Left cardiac atrium (tissue), 4 donors: ENCODE data around the gene TRA2B. TPM values are rescaled to one million over a fixed set of nuclear protein-coding genes. Genes with fewer than 3 reads are reported as not detected.

Experiments
- ATAC-seq, 2 donors: fragments of 200-7000 bp; cut with Tn5 transposase; one replicate each; pipeline ENCODE4 v1.9.1; 2020; ENCODE audit warnings: mild to moderate bottlenecking in 2 of 2, moderate library complexity in 2 of 2
- DNase-seq: peaks from one replicate; pipeline ENCODE4 v3.0.0-alpha.2; 2020
- intact Hi-C, 2 donors: fragments of 100-400 bp; cut with DNase I; formaldehyde crosslinking; loops; one replicate each; pipeline versions ENCODE4 v1.14.1 to v1.15.1; 2022 to 2023
- total RNA-seq, 2 donors: library from RNA; stranded (reverse); fragmentation: NEBNext Ultra II Directional; extraction: Animal tissue kit (Norgen Biotek cat#: 25700); gene quantifications; one replicate each; pipeline ENCODE4 v1.2.1, GENCODE V29; 2021
- donor health status: DM: no; HTN: yes; CAD: no.
- donor health status: DM: no; HTN: yes; CAD: no; lungs with severe emphysema.
- donor health status: DM: yes; HTN: yes; CAD: no.
- donor health status: Dilated cardiomyopathy.

Gene TRA2B
- total RNA-seq, 2 donors from 2014 or later = 56.3 to 71.8 TPM

GRCh38 chr3:185959609-185960521 is 22.1 kb upstream of the TRA2B start:
- ATAC-seq (peak; percentile 57 to 61), DNase-seq (no peak)
- intact Hi-C loops = no loop called here

DNA sequence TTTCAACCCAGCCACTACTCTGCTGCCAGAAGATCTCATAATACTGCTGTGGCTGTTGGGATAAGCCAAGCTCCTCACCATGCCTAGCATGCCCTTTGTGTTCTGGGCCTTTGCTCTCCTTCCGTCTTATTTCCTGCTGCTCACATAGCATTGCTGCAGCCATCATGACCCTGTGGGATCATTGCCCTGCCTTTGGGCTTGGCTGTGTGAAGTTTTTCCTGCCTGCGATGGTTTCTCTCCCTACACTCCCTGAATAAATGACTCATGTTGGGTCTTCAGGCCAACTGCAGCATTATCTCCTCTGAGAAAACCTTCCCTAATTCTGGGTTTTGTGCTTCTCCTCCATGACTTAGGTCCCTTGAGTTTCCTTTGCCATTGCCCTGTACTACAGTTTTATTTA is 20.8 kb upstream of the TRA2B start:
- intact Hi-C loops = no loop called here
- ATAC-seq (peak in 1 of 2 donors; percentile 26), DNase-seq (no peak)

- intact Hi-C loops = no loop called here
- ATAC-seq (no peak), DNase-seq (no peak)
These were observed 18.4 kb upstream of the TRA2B start for GRCh38 chr3:185956244-185956643.

DNA sequence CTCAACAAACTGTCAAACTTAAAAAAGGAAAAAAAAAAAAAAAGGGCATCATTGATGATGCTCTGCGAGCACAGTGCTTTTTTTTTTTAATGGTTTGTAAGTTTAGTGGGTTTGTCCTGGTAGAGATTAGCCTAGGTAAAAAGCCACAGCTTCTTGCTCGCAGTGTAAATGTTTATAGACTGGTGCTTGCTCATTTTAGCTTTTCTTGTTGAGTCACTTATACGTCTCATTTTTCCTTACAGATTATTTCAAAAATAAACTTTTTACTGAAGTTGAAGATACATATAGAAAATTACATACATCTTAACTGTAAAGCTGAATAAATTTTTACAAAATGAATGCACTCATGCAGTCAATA is 16.5 kb upstream of the TRA2B start:
- ATAC-seq = no peak
- intact Hi-C loops = no loop called here
- no peak for DNase-seq

- no peak for ATAC-seq
- intact Hi-C loops = no loop called here
- no peak for DNase-seq
These were observed 12.9 kb upstream of the TRA2B start for GRCh38 chr3:185950728-185951127.

DNA sequence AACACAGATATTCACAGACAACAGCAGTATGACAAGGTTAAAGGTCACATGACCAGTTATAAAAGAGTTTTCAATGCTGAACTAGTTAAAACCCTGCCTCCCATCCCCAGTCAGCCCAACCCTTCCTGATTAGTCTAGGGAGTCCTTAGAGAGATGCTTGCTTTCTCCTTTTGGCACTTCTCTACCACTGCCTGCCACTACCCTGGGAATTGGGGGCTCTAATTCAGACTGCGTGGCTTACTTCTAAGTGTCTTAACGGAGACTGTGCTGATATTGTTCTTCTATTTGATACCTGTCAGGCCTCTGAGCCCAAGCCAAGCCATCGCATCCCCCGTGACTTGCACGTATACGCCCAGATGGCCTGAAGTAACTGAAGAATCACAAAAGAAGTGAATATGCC is 11.7 kb upstream of the TRA2B start:
- ATAC-seq = no peak
- no peak for DNase-seq
- intact Hi-C loops = no loop called here

DNA sequence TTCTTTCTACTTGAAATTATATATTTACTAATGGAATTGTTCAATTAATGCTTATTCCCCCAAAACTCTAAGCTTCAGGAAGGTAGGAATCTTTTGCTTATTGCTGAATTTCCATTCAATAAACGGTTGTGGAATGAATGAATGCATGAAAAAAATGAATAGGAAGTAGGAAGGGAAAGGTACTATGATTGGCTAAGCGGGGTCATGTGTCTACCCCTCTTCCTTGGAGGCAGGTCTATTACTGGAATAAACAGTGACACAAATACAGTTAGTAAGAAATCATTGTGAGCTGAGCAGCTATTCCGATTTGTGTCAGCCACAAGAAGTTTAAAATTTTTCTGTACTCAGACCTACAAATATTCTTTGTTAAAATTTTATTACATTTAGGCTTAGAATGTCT is 10.5 kb upstream of the TRA2B start:
- ATAC-seq (no peak), DNase-seq (no peak)
- intact Hi-C loops = no loop called here

- intact Hi-C loops = no loop called here
- ATAC-seq = no peak
- no peak for DNase-seq
These were observed 5.9 kb upstream of the TRA2B start for GRCh38 chr3:185943760-185944106.

GRCh38 chr3:185942907-185943759 is 5.3 kb upstream of the TRA2B start:
- DNase-seq (peak; percentile 85), ATAC-seq (peak; percentile 89 to 91)
- intact Hi-C loops = no loop called here

DNA sequence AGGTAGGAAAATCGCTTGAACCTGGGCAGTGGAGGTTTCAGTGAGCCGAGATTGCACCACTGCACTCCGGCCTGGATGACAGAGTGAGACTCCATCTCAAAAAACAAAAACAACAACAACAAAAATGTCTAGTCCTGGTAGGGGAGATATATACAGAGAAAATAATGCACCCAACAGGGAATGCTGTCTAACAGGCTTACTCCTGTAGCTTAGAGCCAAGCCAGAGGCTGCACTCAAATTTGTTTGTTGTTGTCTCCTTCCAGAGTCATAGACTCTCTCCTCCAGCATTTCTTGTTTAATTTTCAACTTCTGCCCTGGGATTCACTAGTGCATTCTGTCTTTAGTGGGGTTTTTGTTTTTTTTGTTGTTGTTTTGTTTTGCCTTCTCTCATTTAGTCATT is 4.6 kb upstream of the TRA2B start:
- DNase-seq (no peak), ATAC-seq (no peak)
- intact Hi-C loops = no loop called here

GRCh38 chr3:185940951-185941350 is 3.1 kb upstream of the TRA2B start:
- intact Hi-C loops = no loop called here
- ATAC-seq = no peak
- no peak for DNase-seq

DNA sequence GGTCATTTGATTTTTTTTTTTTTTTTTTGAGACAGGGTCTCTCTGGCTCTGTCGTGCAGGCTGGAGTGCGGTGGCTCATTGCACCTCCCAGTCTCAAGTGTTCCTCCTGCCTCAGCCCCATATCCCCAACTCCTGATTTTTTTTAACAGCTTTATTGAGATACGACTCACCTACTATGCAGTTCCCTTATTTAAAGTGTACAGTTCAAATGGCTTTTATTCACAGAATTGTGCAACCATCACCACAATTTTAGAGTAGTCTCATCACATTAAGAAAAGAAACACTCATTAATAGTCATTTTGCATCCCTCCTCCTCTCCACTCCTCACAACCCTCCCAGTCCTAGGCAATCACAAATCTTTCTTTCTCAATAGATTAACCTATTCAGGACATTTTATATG is 1.9 kb upstream of the TRA2B start:
- ATAC-seq (no peak), DNase-seq (no peak)
- intact Hi-C loops = loop anchor here in 1 of 2 donors (10.0 kb wide), 1 partner anchor 115 kb away; the partner anchor contains the start of gene IGF2BP2

DNA sequence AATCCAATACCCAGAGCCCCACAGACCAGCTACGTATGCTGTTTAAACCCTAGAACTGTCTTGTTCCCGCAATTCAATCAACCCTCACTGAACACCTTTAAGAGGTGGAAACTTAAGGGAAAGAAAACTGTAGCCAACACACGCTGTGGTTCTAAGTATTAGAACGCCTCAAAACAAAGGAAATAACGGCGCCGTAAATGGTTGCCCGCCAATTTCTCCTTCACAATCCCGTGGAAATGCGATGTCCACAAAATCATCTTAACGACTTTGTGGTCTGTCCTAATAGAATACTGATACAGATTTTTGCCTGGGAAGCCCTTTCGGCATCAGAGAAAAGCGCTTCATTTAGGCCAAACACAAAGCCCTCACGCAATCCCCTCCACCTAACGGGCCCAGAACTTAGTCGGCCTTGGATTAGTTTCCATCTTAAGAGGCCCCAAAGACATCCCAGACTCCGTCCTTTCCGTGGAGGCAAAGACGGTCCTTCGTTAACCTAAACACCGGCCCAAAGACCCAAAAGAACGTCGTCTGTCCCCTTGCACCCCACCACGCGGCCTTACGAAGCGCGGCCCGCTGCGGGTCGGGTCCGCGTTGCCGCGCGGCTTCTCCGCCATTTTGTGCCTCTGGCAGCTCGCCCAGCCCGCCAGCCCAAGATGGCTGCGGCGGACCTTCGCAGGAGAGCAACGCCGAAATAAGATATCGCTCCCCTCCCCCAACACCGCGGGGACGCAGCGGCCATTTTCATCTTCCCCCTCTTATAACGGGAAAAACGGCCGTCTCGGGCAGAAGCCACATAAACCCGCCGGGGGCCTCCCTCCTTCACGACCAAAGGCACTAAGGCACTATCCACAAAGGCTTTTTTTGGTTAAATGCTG is 763 bp downstream of the TRA2B start:
- intact Hi-C loops = loop anchor here in 1 of 2 donors (10.0 kb wide), 1 partner anchor 112 kb away; the partner anchor contains the start of gene IGF2BP2
- DNase-seq = peak; percentile 92
- peak; percentile 88 to 89 for ATAC-seq

- DNase-seq (no peak), ATAC-seq (no peak)
- intact Hi-C loops = loop anchor here in 1 of 2 donors (10.0 kb wide), 1 partner anchor 111 kb away; the partner anchor contains the start of gene IGF2BP2
These were observed 1.6 kb downstream of the TRA2B start for GRCh38 chr3:185936273-185936629.

DNA sequence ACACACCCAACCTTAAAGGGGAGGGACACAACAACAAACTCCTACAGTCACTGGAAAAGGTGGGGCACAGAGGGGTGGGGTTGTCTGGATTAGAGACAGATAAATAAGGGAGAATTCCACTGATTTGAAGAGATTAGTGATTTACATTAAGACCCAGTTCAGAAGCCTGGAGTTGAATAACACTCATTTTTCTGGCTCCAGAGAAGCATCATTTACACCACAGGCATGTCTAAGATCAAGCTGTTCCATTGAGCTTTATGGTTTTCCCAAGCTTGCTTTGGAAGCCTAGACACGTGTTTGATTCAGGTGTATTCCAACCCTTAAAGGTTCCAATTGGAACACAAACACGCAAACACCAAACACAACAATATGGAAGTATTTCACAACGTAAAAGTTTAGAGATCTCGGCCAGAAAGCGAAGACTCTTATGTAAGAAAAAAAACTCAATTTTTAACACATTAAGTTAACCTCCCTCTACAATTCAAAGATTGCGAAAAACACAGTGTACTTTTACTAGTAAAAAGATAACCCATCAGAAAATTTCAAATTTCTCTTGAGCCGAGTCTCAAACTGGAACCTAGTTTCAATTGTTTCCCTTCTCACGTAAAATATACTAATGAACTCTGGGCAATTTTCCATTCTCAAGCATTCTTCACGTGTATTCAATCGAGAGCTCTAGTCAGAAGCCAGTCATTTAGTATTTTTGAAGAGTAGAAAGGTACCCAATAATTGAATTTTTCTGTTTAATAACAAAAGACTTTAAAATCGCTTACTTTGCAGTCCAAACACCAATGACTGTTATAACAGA is 2.1 kb downstream of the TRA2B start:
- ATAC-seq (no peak), DNase-seq (no peak)
- intact Hi-C loops = loop anchor here in 1 of 2 donors (10.0 kb wide), 1 partner anchor 111 kb away; the partner anchor contains the start of gene IGF2BP2

DNA sequence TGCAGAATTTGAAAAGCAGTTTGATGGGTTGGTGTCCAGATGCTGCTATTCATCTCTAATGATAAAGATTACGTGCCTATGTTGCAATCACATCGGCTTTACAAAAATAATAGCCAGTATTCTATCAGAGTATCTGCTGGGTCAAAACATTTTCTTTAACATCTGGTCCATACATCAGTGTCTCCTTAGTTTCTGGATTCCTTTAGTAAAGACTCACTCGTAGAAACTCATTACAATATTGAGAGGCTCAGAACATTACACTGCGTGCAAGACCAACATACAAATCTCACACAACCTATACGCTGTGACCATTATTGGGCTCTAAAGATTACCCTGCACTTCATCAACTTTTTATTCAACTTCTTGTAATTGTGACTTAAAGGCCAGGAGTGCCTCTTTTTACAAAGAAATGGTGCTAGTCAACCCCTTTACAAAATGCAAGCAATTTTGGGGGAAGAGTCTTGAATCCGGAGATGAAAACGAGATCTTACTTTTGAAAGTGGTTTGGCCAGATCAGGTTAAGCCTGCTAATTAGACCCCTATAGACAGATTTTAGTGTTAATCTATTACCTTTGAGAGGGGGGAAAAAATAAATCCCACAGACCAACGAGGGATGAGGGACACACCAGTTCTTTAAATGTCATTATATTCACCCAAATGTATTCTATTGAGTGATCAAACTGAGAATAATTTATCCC is 2.9 kb downstream of the TRA2B start:
- DNase-seq = no peak
- no peak for ATAC-seq
- intact Hi-C loops = loop anchor here in 1 of 2 donors (10.0 kb wide), 1 partner anchor 110 kb away; the partner anchor contains the start of gene IGF2BP2

DNA sequence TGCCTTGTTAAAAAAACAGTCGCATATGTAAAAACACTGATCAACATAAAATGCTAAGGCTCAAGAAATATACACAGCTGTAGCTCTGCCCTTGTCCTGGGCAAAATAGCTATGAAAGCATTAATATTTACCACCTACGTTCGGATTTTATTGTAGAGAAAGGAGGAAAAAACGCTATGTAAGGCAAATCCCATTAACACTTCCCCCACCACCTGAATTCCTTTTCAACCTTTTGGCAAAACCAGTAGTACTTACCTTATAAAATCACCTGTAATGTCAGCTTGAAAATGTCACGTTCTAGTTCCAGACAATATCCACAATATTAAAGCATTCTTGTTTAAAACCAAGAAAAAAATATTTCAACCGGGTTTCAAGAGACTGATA is 3.6 kb downstream of the TRA2B start:
- intact Hi-C loops = loop anchor here in 1 of 2 donors (10.0 kb wide), 1 partner anchor 109 kb away; the partner anchor contains the start of gene IGF2BP2

More for the DNA sequence above, 3.6 kb downstream of the TRA2B start:
- no peak for DNase-seq
- ATAC-seq = no peak
